ENCODE data around the gene E2F3.

The E2F3 gene

GRCh38 chr6:20401205-20402091 lies at the start of gene E2F3:
Gene E2F3 (plus strand): TSS chr6:20401879. CDS start chr6:20402233, 354 bp downstream.
- DNase-seq, result peak; percentile 99

GRCh38 chr6:20352346-20352745 lies 49.3 kb upstream of the E2F3 start:
- DNase-seq, result no peak

GRCh38 chr6:20353134-20353533 lies 48.5 kb upstream of the E2F3 start:
- DNase-seq, result no peak

- DNase-seq, result no peak
Measured at GRCh38 chr6:20354366-20354765, 47.3 kb upstream of the E2F3 start.

- DNase-seq, result no peak
Measured at GRCh38 chr6:20360471-20361119, 41.1 kb upstream of the E2F3 start.

- DNase-seq, result no peak
Measured at GRCh38 chr6:20362623-20363022, 39.1 kb upstream of the E2F3 start.

GRCh38 chr6:20364327-20364726 lies 37.4 kb upstream of the E2F3 start:
- no peak for DNase-seq

- no peak for DNase-seq
Measured at GRCh38 chr6:20365456-20365855, 36.2 kb upstream of the E2F3 start.

- DNase-seq, result no peak
Measured at GRCh38 chr6:20366082-20366830, 35.4 kb upstream of the E2F3 start.

- no peak for DNase-seq
Measured at GRCh38 chr6:20367743-20368485, 33.8 kb upstream of the E2F3 start.

GRCh38 chr6:20370393-20370792 lies 31.3 kb upstream of the E2F3 start:
- no peak for DNase-seq

GRCh38 chr6:20370801-20371200 lies 30.9 kb upstream of the E2F3 start:
- DNase-seq, result no peak

GRCh38 chr6:20375436-20375835 lies 26.2 kb upstream of the E2F3 start:
- no peak for DNase-seq

- DNase-seq, result peak; percentile 66
Measured at GRCh38 chr6:20377623-20378265, 23.9 kb upstream of the E2F3 start.

- no peak for DNase-seq
Measured at GRCh38 chr6:20379231-20379630, 22.4 kb upstream of the E2F3 start.

GRCh38 chr6:20386218-20386617 lies 15.5 kb upstream of the E2F3 start:
- DNase-seq, result no peak

GRCh38 chr6:20389066-20389465 lies 12.6 kb upstream of the E2F3 start:
- no peak for DNase-seq

- no peak for DNase-seq
Measured at GRCh38 chr6:20393297-20393696, 8.4 kb upstream of the E2F3 start.

GRCh38 chr6:20399518-20399917 lies 2.2 kb upstream of the E2F3 start:
- DNase-seq, result no peak

GRCh38 chr6:20400456-20401204 lies 1.0 kb upstream of the E2F3 start:
- DNase-seq, result peak; percentile 17

- no peak for DNase-seq
Measured at GRCh38 chr6:20402092-20402341, 338 bp downstream of the E2F3 start.

Measured in NCI-H2171 (cell line).